RWPE2 (cell line): ENCODE data around the gene SLC35F3.
"Not testable (repeated sequence)": the region's sequence is repeated elsewhere in the genome, so short reads cannot be mapped to it uniquely, and the experiment has no call there.

Experiments used
- ATAC-seq: fragments of 200-7000 bp; cut with Tn5 transposase; 3 replicates; pipeline ENCODE4 v1.9.1; 2021; ENCODE audit warnings: low read depth
- DNase-seq: peaks from one replicate; pipeline ENCODE4 v3.0.0-alpha.2; 2020; ENCODE audit warnings: low spot score
- H3K27ac ChIP-seq: fragments of 450-650 bp; 2 replicates; pipeline ENCODE4 v1.5.1; 2017; ENCODE audit warnings: mild to moderate bottlenecking; ENCODE audit not compliant: poor library complexity, severe bottlenecking
- H3K27me3 ChIP-seq: fragments of 250-450 bp; sonication (Bioruptor Pico); 2 replicates; pipeline ENCODE4 v1.5.1; 2021; ENCODE audit warnings: mild to moderate bottlenecking, moderate library complexity; ENCODE audit not compliant: insufficient read depth, poor library complexity, severe bottlenecking
- H3K36me3 ChIP-seq: fragments of 250-450 bp; sonication (Bioruptor Pico); 2 replicates; pipeline ENCODE4 v1.5.1; 2020; ENCODE audit warnings: low read depth, mild to moderate bottlenecking, moderate library complexity
- H3K4me1 ChIP-seq: fragments of 250-450 bp; sonication (Bioruptor Pico); 2 replicates; pipeline ENCODE4 v1.5.1; 2021; ENCODE audit warnings: mild to moderate bottlenecking, moderate library complexity; ENCODE audit not compliant: insufficient read depth, poor library complexity, severe bottlenecking
- H3K4me3 ChIP-seq: fragments of 250-450 bp; sonication (Bioruptor Pico); 2 replicates; pipeline ENCODE4 v1.5.1; 2021; ENCODE audit warnings: mild to moderate bottlenecking, moderate library complexity; ENCODE audit not compliant: severe bottlenecking
- H3K9me3 ChIP-seq: fragments of 250-450 bp; sonication (Bioruptor Pico); 2 replicates; pipeline ENCODE4 v1.5.1; 2021; ENCODE audit warnings: mild to moderate bottlenecking, moderate library complexity; ENCODE audit not compliant: severe bottlenecking
- CTCF ChIP-seq: fragments of 450-650 bp; IDR thresholded peaks from one replicate; pipeline ENCODE4 v1.5.1; 2017; ENCODE audit warnings: mild to moderate bottlenecking, moderate library complexity; ENCODE audit not compliant: poor library complexity, severe bottlenecking

Gene SLC35F3

GRCh38 chr1:233879841-233880240 lies 24.6 kb upstream of the SLC35F3 start:
- no peak overlapping the region for H3K4me3 ChIP-seq
- peaks cover 2% of the 10 kb centered on the region for H3K4me1 ChIP-seq
- ATAC-seq: no peak
- no peaks in the 10 kb centered on the region for H3K9me3 ChIP-seq
- DNase-seq: no peak
- H3K27me3 ChIP-seq: no peaks in the 10 kb centered on the region
- H3K27ac ChIP-seq: no peak overlapping the region
- no peaks in the 10 kb centered on the region for H3K36me3 ChIP-seq
- no peak for TF ChIP-seq CTCF

GRCh38 chr1:233883671-233884070 lies 20.8 kb upstream of the SLC35F3 start:
- H3K27ac ChIP-seq: no peak overlapping the region
- H3K4me1 ChIP-seq: peaks cover 12% of the 10 kb centered on the region
- no peaks in the 10 kb centered on the region for H3K9me3 ChIP-seq
- TF ChIP-seq CTCF: no peak
- H3K36me3 ChIP-seq: no peaks in the 10 kb centered on the region
- DNase-seq: no peak
- H3K27me3 ChIP-seq: no peaks in the 10 kb centered on the region
- no peak for ATAC-seq
- no peak overlapping the region for H3K4me3 ChIP-seq

GRCh38 chr1:233884461-233885151 lies 19.9 kb upstream of the SLC35F3 start:
- Histone ChIP-seq H3K4me1 (peaks cover 12% of the 10 kb centered on the region), H3K9me3 (no peaks in the 10 kb centered on the region), H3K27me3 (no peaks in the 10 kb centered on the region), H3K27ac (no peak overlapping the region), H3K36me3 (no peaks in the 10 kb centered on the region), H3K4me3 (no peak overlapping the region)
- no peak for DNase-seq
- no peak for TF ChIP-seq CTCF
- no peak for ATAC-seq

- ATAC-seq: peak; percentile 51; the same call in 2 of the 3 replicates
- Histone ChIP-seq H3K4me1 (peaks cover 12% of the 10 kb centered on the region), H3K4me3 (no peak overlapping the region), H3K36me3 (no peaks in the 10 kb centered on the region), H3K9me3 (no peaks in the 10 kb centered on the region), H3K27me3 (no peaks in the 10 kb centered on the region), H3K27ac (no peak overlapping the region)
- peak; percentile 45 for DNase-seq
- TF ChIP-seq CTCF: no peak
Observed at GRCh38 chr1:233885196-233885920, 19.1 kb upstream of the SLC35F3 start.

- H3K9me3 ChIP-seq, H3K4me3 ChIP-seq, DNase-seq, H3K4me1 ChIP-seq, H3K27me3 ChIP-seq, ATAC-seq, H3K27ac ChIP-seq, H3K36me3 ChIP-seq: not testable (repeated sequence)
Observed at GRCh38 chr1:233891151-233891550, 13.3 kb upstream of the SLC35F3 start.
